Measurements from ENCODE around the gene EPB41. TPM values are rescaled to one million over a fixed set of nuclear protein-coding genes. Genes with fewer than 3 reads are reported as not detected.
A peak's percentile ranks its signal among the peaks of the same experiment; 100 is the strongest.

The EPB41 gene
- total RNA-seq, 3 donors from 2014 or later (not counting 1 experiment from before 2014, with no cell fraction given): 151 to 196 (median 172) TPM

GRCh38 chr1:29094433-29094832 lies 180.1 kb downstream of the EPB41 start:
- intact Hi-C loops (cut with micrococcal nuclease): no loop called here
- Mint-ChIP-seq H3K27ac (no peak overlapping the region), H3K27me3 (ENCODE audit: low read depth in 2 of 2) (no peaks in the 10 kb centered on the region), H3K9me3 (no peaks in the 10 kb centered on the region), H3K4me3 (no peak overlapping the region), H3K4me1 (peaks cover 7 to 15% of the 10 kb centered on the region in 2 donors), H3K36me3 (peaks cover 12% of the 10 kb centered on the region)
- Histone ChIP-seq H3K4me1 (ENCODE audit: control insufficient read depth, insufficient read depth, low read length) (no peaks in the 10 kb centered on the region), H3K9me3 (ENCODE audit: control insufficient read depth, insufficient read depth, low read length) (no peaks in the 10 kb centered on the region), H3K36me3 (ENCODE audit: control insufficient read depth, insufficient read depth, low read length) (peaks cover 33% of the 10 kb centered on the region), H3K27me3 (ENCODE audit: control insufficient read depth, insufficient read depth, low read length) (no peaks in the 10 kb centered on the region), H3K27ac (ENCODE audit: low read length) (no peak overlapping the region), H3K4me3 (ENCODE audit: low read length) (no peak overlapping the region)
- no peak for ATAC-seq
- WGBS (ENCODE audit: insufficient coverage): 76% methylated on average over 1 of the region's 3 CpGs
- TF ChIP-seq CTCF (IDR thresholded peaks at IDR 0.05): no peak
- no peak for DNase-seq

DNA sequence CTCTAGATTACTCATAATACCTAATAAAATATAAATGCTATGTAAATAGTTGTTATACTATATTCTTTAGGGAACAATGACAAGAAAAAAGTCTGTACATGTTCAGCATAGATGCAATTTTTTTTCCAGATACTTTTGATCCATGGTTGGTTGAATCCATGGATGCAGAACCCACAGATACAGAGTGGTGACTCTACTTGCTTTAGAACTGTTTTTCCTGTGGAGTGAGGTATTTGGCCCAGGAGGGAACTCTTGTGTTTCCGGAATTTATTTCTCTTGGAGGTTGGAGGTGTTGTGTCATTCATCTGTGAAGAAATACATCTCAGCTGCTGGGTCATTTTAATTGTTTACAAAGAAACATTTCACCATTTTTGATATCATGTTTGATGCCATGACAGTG lies 180.6 kb downstream of the EPB41 start:
- H3K4me1 Mint-ChIP-seq: peaks cover 7 to 10% of the 10 kb centered on the region in 2 donors
- Histone ChIP-seq H3K27me3 (ENCODE audit: control insufficient read depth, insufficient read depth, low read length) (no peaks in the 10 kb centered on the region), H3K4me3 (ENCODE audit: low read length) (no peak overlapping the region), H3K9me3 (ENCODE audit: control insufficient read depth, insufficient read depth, low read length) (no peaks in the 10 kb centered on the region), H3K27ac (ENCODE audit: low read length) (no peak overlapping the region), H3K4me1 (ENCODE audit: control insufficient read depth, insufficient read depth, low read length) (no peaks in the 10 kb centered on the region), H3K36me3 (ENCODE audit: control insufficient read depth, insufficient read depth, low read length) (peaks cover 38% of the 10 kb centered on the region)
- TF ChIP-seq CTCF (IDR thresholded peaks at IDR 0.05): no peak
- H3K4me3 Mint-ChIP-seq: no peak overlapping the region
- H3K27ac Mint-ChIP-seq: no peak overlapping the region
- intact Hi-C loops (cut with micrococcal nuclease): no loop called here
- no CpG with 5 or more reads among the region's 1 CpG for WGBS (ENCODE audit: insufficient coverage)
- ATAC-seq: no peak
- H3K27me3 Mint-ChIP-seq (ENCODE audit: low read depth in 2 of 2): no peaks in the 10 kb centered on the region
- DNase-seq: no peak
- no peaks in the 10 kb centered on the region for H3K9me3 Mint-ChIP-seq
- peaks cover 17% of the 10 kb centered on the region for H3K36me3 Mint-ChIP-seq

- Histone ChIP-seq H3K4me3 (ENCODE audit: low read length) (no peak overlapping the region), H3K9me3 (ENCODE audit: control insufficient read depth, insufficient read depth, low read length) (no peaks in the 10 kb centered on the region), H3K27me3 (ENCODE audit: control insufficient read depth, insufficient read depth, low read length) (no peaks in the 10 kb centered on the region), H3K4me1 (ENCODE audit: control insufficient read depth, insufficient read depth, low read length) (no peaks in the 10 kb centered on the region), H3K36me3 (ENCODE audit: control insufficient read depth, insufficient read depth, low read length) (peaks cover 35% of the 10 kb centered on the region), H3K27ac (ENCODE audit: low read length) (no peak overlapping the region)
- no peak for TF ChIP-seq CTCF (IDR thresholded peaks at IDR 0.05)
- Mint-ChIP-seq H3K27me3 (ENCODE audit: low read depth in 2 of 2) (no peaks in the 10 kb centered on the region), H3K4me3 (no peak overlapping the region), H3K9me3 (no peaks in the 10 kb centered on the region), H3K4me1 (peaks cover 7 to 9% of the 10 kb centered on the region in 2 donors), H3K27ac (peak overlapping the region; percentile 8 to 45), H3K36me3 (peaks cover 18% of the 10 kb centered on the region)
- intact Hi-C loops (cut with micrococcal nuclease): no loop called here
- DNase-seq (no peak), ATAC-seq (no peak)
- WGBS (ENCODE audit: insufficient coverage): 93% methylated on average over 4 of the region's 4 CpGs
Observed at GRCh38 chr1:29096231-29096886, 182.0 kb downstream of the EPB41 start.

DNA sequence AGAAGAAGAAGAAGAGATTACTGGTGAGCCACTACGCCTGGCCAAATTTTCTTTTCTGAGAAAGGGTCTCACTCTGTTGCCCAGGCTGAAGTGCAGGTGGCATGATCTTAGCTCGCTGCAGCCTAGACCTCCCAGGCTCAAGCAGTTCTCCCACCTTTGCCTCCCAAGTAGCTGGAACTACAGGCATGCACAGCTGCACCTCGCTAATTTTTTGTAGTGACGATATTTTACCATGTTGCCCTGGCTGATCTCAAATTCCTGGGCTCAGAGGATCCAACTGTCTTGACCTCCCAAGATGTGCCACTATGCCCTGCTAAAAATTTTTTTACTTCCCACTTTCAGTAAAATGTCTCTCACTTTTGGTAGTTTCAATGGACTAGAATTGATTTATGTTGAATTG lies 184.9 kb downstream of the EPB41 start:
- peaks cover 7 to 13% of the 10 kb centered on the region in 2 donors for H3K4me1 Mint-ChIP-seq
- Histone ChIP-seq H3K9me3 (ENCODE audit: control insufficient read depth, insufficient read depth, low read length) (no peaks in the 10 kb centered on the region), H3K4me1 (ENCODE audit: control insufficient read depth, insufficient read depth, low read length) (no peaks in the 10 kb centered on the region), H3K4me3 (ENCODE audit: low read length) (no peak overlapping the region), H3K27me3 (ENCODE audit: control insufficient read depth, insufficient read depth, low read length) (no peaks in the 10 kb centered on the region), H3K36me3 (ENCODE audit: control insufficient read depth, insufficient read depth, low read length) (peaks cover 42% of the 10 kb centered on the region), H3K27ac (ENCODE audit: low read length) (no peak overlapping the region)
- ATAC-seq: no peak
- no peaks in the 10 kb centered on the region for H3K27me3 Mint-ChIP-seq (ENCODE audit: low read depth in 2 of 2)
- H3K9me3 Mint-ChIP-seq: no peaks in the 10 kb centered on the region
- H3K36me3 Mint-ChIP-seq: peaks cover 7% of the 10 kb centered on the region
- WGBS (ENCODE audit: insufficient coverage): 98% methylated on average over 4 of the region's 4 CpGs
- TF ChIP-seq CTCF (IDR thresholded peaks at IDR 0.05): no peak
- DNase-seq: no peak
- no peak overlapping the region for H3K4me3 Mint-ChIP-seq
- H3K27ac Mint-ChIP-seq: no peak overlapping the region
- intact Hi-C loops (cut with micrococcal nuclease): no loop called here
